ENCODE measurements around the gene ZNF143.

- no peak for TF ChIP-seq CTCF (IDR thresholded peaks at IDR 0.05; ENCODE audit: low read depth, low read length, poor library complexity, severe bottlenecking)
- TF ChIP-seq EZH2phosphoT487 (IDR thresholded peaks at IDR 0.05; ENCODE audit: borderline replicate concordance, low read length): no peak
Observed at GRCh38 chr11:9576701-9577381, 116.0 kb downstream of the ZNF143 start.

Data from DOHH2 (cell line).